HG03175 (cell line): ENCODE data around the gene SHE.
"Not testable (repeated sequence)": the region's sequence is repeated elsewhere in the genome, so short reads cannot be mapped to it uniquely, and the experiment has no call there.

Source experiments
- ATAC-seq: cut with Tn5 transposase; IDR thresholded peaks from one replicate; pipeline ENCODE4 v1.9.1; 2021; ENCODE audit warnings: mild to moderate bottlenecking, moderate library complexity; ENCODE audit not compliant: unreplicated experiment

The SHE gene

DNA sequence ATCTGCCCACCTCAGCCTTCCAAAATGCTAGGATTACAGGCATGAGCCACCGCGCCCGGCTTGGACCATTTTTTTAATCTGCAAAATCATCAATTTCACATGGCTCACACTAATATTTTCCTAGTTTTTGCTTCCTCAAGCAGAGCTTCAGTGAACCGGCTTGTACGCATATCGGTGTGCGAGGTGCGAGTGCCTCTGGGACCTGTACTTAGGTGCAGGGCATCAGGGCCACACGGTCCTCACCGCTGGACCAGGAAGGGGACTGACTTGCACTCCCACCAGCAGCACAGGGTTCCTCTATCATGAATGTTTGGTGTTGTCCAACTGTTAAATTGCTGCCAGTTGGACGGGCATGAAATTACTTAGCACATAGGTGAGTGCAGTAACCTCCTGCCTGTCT lies 15.4 kb upstream of the SHE start:
- ATAC-seq, result no peak

DNA sequence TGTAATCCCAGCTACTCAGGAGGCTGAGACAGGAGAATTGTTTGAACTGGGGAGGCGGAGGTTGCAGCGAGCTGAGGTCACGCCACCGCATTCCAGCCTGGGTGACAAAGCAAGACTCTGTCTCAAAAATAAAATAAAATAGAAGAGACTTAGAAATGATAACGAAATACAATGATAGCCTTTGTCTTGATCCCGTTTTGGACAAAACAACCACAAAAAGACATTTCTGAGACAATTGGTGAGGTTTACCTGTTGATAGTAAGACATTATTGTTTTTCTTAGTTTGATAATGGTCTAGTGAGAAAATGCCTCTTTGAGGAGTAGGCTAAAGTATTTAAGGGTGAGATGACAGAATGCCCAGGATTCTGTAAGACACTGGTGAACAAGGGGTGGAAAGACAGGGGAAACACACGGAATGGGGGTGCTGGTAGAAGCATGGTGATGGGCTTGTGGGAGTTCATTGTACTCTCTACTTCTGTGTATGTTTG lies 11.9 kb upstream of the SHE start:
- ATAC-seq, result no peak

DNA sequence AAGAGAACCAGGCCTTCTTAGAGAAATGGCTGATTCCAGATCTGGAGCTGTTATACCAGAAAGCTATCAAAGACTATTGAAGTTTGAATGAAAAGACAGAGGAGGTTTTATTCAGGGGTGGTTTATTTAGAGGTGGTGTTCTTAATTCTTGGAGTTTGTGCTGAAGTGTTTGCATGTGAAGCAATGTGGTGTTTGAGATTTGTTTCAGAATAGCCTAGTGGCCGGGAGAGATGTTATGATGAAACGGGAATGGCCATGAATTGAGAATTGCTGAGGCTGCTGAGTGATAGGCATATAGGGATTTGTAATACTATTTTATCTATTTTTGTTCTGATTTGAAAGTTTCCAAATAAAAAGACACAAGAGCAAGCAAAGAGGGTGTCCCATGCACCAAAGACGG lies 10.5 kb upstream of the SHE start:
- ATAC-seq, result no peak

DNA sequence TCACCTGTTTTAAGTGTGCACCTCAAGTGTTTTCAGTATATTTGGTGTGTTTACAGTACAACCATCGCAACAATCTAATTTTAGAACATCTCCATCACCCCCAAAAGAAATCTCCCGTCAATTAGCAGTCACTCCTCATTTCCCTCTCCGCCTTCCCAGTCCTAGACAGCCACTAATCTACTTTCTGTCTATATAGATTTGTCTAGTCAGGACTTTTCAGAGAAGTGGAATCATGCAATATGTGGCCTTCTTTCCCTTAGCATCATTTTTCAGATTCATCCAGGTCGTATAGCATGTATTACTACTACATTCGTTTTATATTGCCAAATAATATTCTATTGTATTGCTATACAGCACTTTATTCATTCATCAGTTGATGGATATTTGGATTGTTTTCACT lies 1.7 kb upstream of the SHE start:
- ATAC-seq, result no peak

DNA sequence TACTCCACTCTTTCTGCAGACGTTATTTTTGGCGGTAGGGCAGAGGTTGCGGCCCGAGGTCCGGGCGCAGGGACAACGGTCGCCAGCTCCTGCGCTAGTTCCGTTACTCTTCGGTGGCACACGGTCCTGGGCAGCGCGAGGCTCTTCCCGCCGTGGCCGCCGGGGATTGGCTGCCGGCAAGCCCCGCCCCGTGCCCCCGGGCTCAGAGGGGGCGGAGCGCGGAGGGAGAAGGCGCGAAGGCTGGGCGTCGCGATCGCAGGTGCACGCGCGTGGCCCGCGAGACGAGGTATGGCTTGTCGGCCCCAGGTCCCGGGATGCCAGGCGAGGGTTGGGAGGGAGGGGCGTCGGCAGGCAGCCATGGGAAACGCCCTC lies 518 bp upstream of the SHE start:
- no peak for ATAC-seq

DNA sequence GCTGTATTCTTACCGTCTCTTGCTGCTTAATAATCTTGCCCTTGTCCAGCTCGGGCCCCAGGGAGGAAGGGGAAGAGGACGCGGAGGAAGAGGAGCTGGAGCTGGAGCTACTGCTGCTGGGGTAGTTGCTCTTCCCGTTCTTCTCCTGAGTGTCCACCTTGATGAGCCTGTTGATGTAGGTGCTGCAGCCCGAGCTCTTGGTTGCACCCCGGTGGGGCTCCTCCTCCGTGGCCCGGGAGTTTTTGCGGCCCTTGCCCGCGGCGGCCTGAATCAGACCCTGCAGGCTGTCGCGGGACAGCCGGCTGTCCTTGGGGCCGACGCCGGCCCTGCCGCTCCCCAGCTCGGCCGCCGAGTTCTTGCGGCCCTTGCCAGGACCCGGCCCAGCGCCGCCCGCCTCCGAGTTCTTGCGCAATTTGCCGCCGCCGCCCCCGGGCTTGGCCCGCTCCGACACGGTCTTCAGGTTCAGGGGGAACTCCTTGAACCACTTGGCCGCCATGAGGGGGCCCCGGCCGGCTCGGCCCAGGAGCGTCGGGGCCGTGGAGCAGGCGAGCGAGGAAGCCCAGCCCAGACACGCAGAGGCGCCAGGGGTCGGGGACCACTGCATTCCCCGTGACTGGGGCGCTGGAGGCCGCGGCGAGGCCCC lies 668 bp downstream of the SHE start:
- ATAC-seq, result no peak

DNA sequence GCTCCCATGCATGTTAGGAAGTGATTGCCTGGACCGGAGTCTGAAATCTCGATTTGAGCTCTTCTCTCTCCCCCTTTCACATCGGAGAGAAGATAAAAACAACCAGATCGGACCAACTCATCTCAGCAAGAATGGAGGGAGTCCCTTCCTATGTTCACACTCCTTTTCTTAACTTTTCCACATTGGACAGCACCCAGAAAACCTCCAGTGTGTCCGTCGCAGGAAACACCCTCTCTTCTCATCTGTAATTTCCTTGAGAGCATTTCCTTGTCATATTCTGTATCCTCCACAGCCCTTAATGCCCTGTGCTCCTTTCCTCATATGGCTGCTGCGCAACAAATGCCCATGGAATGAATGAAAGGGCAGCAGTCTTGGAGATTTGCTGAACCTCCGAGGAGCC lies 1.7 kb downstream of the SHE start:
- ATAC-seq, result no peak

DNA sequence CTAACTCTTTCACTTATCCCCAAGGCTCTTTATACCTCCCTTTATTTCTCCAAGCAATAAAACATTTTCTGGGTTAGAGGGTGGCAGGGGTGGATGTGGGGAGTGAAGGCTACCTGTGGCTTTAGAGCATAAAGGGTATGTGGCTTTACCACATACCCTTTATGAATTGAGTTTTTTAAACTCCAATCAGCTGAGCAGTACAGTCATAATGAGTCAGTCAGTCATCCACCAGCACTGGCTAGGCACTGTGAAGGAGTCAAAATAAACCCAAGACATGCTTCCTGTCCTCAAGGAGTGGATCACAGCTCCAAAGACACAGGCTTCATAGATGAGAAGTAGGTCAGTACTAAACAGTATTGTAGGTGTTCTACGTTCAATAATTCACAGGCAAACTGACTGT lies 2.8 kb downstream of the SHE start:
- no peak for ATAC-seq

DNA sequence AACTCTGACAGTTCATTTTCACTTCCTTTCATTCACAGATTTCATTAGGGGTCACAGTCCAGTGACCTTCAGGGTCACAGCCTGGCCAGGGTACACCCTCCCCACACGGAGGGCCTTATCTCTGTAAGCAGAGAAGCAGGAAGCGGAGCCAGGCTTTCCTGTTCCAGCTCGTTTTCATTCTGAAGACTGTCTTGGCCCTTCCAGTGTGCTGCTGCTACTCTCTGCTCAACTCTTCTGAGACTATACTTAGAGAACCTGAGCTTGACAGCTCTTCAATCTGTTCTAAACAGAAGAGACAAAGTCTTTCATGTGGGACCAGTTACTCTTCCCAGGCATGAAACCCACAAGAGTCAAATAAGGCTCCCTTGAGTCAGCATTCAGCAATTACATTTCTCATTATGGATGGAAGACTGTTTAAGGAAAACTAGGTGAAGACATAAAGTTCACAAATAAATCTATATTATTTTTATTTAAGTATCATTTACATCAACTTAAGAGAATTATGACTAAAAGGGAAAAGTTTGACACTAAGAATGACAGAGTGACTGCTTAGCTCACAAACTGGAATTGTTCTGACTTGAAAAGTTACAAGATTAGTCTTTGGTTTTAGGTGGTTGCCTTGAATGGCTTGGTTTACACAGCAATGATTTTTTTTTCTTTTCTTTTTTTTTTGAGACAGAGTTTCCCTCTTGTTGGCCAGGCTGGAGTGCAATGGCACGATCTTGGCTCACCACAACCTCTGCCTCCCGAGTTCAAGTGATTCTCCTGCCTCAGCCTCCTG lies 5.0 kb downstream of the SHE start:
- ATAC-seq, result no peak

DNA sequence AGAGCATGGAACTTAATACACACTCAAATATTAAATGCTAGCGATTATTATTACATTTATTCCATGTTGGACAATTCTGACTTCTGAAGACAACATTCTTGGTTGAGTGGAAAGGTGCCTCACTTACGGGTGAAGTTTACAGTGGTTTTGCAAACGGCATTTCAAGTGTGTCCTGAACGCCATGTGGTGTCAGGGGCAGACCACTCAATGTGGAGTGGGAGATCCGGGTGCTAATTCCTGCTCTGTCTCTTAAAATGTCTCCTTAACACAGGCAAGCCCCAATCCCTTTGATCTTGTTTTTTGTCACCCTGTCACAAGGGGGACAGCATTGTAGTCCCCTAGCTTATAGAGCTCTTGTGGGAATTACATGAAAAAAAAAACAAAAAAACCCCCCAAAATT lies 5.8 kb downstream of the SHE start:
- no peak for ATAC-seq

DNA sequence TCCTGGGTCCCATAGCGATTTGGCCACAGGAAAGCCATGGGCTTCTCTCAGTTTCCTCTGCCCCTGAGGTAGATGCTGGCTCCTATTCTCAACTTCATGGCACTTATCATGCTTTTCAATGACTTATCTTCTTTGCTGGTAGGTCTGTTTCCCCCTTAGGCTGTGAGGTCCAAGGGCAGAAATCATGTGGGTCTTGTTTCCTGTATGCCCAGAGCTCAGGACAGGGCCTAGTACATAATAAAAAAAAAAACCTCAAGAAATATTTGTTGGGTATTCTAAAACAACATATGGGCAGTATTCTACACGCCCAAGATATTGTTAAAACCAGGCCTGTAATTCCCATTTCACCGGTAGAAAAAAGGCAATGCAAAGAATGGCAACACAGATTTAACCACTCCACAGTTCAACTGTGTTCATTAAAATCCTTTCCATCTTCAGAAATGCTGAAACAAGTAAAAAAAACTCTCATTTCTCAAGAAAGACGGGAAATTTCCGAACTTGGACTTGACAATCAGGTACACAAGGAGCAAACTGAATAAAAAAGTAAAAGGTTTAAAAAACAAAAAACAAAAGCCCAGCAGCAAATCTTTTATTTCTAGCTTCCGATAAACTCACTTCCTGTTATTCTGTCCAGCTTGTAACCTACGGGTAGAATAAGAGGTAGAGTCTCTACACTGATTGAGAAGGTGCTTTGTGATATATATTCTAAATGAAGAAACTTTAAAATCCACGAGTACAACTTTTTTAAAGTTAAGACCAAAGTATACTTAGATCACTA lies 6.5 kb downstream of the SHE start:
- ATAC-seq, result no peak

DNA sequence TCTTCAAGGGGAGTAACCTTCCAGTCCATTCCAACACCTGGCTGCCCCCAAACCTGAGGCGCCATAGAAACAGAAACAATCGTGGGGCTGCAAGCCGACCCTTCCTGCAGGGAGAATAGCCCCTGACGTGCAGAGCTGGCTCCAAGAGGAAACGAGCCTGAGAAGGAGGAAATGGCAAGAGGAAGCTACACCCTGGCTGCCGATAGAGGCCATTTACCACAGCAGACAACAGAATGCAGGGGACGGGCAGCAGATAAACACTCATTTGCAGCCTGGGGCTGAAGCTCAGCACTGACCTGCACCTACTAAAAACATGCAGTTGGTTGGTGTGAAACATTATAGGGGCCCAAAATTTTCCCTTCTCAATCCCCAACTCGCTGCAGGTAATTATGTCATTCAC lies 8.9 kb downstream of the SHE start:
- ATAC-seq, result no peak

DNA sequence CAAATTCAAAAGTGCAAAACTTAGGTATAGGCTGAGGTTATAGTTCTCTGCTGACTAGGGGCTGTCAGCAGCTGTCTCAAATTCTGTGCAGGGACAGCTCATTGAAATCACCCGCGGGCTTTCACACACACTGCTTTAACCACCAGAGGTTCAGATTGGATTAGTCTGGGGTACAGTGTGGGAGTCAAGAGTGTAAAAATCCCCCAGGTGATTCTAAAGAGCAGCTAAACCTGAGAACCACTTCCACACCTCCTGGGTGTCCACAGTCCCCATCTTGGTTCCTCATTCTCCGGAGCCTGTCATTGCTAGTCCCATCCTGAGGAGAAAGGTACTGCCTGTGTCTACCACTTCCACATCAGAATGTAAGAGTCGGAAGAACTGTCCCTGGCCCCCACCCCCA lies 10.1 kb downstream of the SHE start:
- no peak for ATAC-seq

DNA sequence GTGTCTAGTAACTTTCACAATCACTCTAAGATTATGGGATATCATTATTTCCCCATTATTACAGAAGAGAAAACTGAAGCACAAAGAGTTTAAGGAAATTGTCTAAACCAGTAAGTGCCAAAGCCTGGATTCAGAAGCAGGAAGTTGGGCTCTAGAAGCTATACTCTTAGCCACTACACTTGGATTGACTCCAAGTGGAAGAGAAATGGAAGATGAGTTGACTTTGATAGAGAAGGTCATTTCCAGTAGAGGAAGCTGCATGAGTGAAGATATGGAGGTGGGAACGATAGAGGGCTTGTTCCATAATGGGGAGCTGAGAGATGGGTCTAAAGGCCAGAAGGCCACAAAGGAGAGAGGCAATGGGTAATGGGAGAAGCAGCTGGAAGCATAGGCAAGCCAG lies 11.9 kb downstream of the SHE start:
- no peak for ATAC-seq

DNA sequence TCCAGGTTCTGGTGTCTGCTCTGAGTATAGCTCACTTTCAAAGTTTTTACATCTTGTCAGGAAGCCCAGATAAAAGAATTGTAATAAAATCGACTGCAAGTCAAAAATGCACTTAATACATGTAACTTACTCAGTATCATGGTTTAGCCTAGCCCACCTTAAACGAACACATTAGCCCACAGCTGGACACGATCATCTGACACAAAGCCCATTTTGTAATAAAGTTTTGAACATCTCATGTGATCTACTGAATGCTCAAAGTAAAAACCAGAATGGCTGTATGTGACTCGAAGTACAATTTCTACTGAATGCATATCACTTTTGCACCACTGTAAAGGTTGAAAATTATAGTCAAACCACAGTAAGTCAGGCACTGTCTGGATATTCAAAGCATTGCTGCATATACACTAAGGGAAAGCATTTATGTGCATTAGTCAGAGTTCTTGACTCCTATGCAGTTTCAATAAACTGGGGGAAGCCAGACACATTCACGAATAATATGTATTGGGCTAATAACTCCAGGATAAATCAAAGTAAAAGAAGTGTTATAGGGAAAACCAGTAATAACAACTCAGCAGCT lies 12.4 kb downstream of the SHE start:
- ATAC-seq, result no peak

DNA sequence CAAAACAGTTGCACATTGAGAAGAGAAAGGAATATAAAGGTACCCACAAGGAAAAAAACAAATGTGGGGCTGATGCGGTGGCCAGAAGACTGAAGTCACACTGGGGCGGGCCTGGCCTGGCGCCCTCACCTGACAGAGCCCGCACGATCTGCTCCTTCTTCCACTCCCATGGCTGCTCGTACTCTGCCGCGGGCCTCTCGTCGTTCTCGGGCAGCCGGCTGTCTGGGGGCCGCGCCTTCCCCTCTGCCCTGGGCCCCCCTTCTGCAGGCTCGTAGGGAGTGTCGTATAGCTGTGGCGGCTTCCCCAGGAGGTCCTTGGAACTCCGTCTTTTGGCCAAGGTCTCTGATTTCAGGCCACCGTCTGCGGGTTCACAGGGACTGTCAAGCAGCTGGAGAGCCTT lies 13.3 kb downstream of the SHE start:
- ATAC-seq, result no peak

DNA sequence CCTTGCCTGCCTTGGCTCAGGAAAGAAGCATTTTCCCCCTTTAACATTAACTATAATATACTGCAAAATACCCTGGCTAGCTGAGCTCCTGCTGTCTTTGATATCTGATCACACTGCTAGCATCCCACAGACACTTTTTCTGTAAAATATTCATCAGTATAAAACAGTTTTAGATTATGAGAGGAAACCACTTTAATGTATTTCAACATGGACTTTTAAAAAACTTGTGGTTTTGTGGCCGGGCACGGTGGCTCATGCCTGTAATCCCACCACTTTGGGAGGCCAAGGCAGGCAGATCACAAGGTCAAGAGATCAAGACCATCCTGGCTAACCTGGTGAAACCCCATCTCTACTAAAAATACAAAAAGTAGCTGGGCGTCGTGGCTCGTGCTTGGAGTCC lies 15.5 kb downstream of the SHE start:
- ATAC-seq, result not testable (repeated sequence)

DNA sequence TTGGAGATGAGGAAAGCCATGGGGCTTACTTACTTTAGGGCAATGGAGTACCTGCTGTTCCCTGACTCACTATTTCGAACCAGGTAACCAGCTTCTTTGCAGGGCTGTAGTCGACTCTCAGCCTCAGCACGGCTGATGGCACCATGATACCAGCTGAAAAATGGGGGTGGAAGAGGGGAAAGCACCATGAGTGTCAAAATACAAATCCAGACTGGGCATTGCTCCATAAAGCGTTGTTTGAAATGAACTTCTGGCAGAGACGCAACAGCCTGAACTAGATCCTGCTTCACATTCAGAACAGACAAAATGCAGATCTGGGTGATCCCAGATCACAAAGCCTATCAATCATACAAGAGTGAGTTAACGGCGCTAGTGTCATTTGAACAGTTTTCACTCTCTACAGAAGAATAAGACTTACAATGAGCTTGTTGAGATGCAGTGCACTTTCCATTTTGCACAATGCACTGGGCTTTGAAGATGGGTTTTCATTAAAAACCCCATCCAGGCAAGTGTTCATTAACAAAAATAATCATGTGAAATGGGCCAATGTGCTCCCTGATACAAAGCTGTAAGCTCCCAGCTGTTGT lies 16.2 kb downstream of the SHE start:
- ATAC-seq, result no peak

DNA sequence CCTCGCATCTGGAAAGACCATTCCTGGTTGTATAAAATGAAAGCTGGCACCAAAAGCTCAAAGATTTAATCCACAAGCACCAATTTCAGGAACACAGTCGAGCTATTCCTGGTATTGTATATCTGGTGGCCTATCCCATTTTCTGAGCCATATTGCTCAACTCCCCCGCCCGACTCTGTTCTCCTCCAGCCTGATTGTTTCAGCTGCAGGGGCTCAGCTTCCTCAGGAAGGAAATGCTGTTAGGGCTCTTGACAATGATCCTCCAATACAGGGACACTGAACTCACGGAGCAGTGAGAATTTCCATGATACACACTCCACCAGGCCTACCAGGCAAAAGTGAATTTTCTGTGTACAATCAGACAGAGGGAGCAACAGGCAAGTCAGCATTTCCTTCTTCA lies 17.1 kb downstream of the SHE start:
- no peak for ATAC-seq

DNA sequence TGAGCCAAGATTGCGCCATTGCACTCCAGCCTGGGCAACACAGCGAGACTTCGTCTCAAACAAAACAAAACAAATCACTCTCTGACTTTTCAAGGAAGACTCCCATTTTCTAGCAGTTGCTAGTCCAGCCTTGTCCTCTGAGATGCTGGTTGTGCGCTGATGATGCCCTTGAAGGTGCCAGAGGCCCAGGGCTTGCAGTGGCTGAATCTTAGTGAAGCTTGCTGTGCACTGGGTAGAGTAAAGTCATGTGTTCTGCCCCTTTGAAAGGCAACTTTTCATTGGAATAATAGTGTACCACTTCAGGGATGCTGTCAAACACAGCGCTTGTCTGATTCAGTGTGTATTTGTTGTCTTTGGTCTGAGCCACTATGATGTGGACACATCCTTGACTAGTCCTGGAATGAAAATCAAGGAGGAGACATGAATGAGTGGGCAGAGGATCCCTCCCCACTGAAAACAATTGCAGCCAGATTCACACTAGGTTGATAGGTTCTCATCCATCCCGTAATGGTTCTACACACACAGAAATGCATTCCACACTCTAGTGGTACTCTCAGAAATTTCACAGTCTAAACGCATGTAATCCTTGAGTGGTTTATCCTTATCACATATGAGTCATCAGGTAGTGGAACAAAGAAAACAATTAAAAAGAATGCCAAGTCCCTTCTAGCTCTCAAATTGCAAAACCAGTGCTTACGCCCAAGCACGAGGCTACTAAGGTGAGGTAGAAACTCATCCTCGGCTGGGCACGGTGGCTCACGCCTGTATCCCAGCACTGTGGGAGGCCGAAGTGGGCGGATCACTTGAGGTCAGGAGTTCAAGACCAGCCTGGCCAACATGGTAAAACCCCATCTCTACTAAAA lies 18.0 kb downstream of the SHE start:
- ATAC-seq, result no peak
